Measurements from ENCODE around the gene ITGB3BP. TPM values are rescaled to one million over a fixed set of nuclear protein-coding genes. Genes with fewer than 3 reads are reported as not detected.

Gene ITGB3BP
- total and polyA plus RNA-seq, 10 donors: 17.5 to 31.4 (median 22.0) TPM

DNA sequence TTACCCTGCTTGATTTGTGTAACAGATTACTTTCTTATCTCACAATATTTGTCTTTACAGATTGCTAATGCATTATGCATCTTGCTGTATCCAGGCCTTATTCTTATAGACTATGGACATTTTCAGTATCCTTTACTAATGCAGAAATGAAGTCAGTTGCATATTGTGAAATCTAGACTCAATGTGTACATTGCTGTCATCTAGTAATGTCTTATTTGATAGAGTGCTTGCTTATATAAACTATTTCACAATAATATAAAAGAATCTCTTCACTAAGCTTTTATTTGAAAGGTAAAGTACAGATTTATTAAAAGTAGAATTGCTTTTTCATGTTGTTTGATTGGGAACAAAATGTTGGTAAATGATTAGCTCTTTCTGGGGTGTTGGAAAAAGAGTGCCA is 116.0 kb downstream of the ITGB3BP start:
- intact Hi-C loops (cut with DNase I; ENCODE audit: low total_unique reads): no loop called here
- Histone ChIP-seq H3K36me3 (peaks cover 0 to 82% (median 17%) of the 10 kb centered on the region in 6 donors), H3K4me3 (no peak overlapping the region), H3K27me3 (replicated peaks in 1 of 7) (no peaks in the 10 kb centered on the region), H3K9me3 (no peaks in the 10 kb centered on the region), H3K4me1 (no peaks in the 10 kb centered on the region), H3K27ac (no peak overlapping the region)
- TF ChIP-seq POLR2AphosphoS5 (IDR thresholded peaks at IDR 0.05): no peak
- no peak for DNase-seq

DNA sequence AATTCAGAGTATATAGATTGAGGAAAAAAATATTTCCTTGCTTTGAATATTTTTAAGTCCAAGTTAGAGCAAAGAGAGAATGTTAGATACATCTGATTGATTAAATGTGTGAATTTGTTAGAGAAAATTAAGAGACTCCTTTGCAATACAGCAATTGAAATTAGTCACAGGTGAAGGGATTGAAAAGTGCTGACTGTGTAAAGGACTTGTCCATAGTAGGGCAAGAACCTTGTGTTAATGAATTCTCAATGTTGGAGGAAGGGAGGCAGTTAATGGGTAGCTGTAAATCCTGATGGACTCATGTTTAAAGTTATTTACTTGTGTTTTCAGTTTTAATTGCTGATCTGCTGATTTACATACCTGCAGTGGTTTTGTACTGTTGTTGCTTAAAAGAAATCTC is 117.0 kb downstream of the ITGB3BP start:
- no peak for DNase-seq
- Histone ChIP-seq H3K27me3 (replicated peaks in 1 of 7) (no peaks in the 10 kb centered on the region), H3K9me3 (no peaks in the 10 kb centered on the region), H3K4me1 (no peaks in the 10 kb centered on the region), H3K36me3 (peaks cover 0 to 86% (median 15%) of the 10 kb centered on the region in 6 donors), H3K4me3 (no peak overlapping the region), H3K27ac (no peak overlapping the region)
- no peak for TF ChIP-seq POLR2AphosphoS5 (IDR thresholded peaks at IDR 0.05)
- TF ChIP-seq, protein P1, sequence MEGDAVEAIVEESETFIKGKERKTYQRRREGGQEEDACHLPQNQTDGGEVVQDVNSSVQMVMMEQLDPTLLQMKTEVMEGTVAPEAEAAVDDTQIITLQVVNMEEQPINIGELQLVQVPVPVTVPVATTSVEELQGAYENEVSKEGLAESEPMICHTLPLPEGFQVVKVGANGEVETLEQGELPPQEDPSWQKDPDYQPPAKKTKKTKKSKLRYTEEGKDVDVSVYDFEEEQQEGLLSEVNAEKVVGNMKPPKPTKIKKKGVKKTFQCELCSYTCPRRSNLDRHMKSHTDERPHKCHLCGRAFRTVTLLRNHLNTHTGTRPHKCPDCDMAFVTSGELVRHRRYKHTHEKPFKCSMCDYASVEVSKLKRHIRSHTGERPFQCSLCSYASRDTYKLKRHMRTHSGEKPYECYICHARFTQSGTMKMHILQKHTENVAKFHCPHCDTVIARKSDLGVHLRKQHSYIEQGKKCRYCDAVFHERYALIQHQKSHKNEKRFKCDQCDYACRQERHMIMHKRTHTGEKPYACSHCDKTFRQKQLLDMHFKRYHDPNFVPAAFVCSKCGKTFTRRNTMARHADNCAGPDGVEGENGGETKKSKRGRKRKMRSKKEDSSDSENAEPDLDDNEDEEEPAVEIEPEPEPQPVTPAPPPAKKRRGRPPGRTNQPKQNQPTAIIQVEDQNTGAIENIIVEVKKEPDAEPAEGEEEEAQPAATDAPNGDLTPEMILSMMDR (IDR thresholded peaks at IDR 0.05 in 8 of 11, conservative IDR thresholded peaks at IDR 0.05 in 3 of 11): no peak
- intact Hi-C loops (cut with DNase I; ENCODE audit: low total_unique reads): no loop called here

DNA sequence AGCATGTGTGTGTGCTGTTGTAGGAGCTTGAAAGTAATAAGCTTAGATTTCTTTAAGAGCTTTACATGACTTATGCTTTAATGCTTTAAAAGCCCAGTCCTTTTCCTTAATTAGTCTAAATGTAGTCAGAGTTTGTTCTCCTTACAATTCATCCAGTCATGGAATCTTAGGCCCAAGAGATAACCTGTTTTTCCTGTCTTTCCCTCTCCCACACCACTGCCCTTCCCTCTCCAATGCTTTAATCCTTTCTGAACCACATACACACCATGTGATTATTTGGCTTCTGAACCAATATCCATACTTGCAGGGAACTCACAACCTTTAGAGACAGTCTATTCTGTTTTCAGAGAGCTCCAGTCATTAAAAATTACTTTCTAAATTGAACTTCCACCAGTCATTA is 118.0 kb downstream of the ITGB3BP start:
- TF ChIP-seq POLR2AphosphoS5 (IDR thresholded peaks at IDR 0.05): no peak
- TF ChIP-seq, protein P1 (IDR thresholded peaks at IDR 0.05 in 8 of 11, conservative IDR thresholded peaks at IDR 0.05 in 3 of 11): no peak
- no peak for TF ChIP-seq POLR2A (IDR thresholded peaks at IDR 0.05)
- no peak for DNase-seq
- Histone ChIP-seq H3K36me3 (peaks cover 0 to 86% (median 15%) of the 10 kb centered on the region in 6 donors), H3K4me3 (no peak overlapping the region), H3K27ac (no peak overlapping the region), H3K27me3 (replicated peaks in 1 of 7) (no peaks in the 10 kb centered on the region), H3K4me1 (no peaks in the 10 kb centered on the region), H3K9me3 (no peaks in the 10 kb centered on the region)
- intact Hi-C loops (cut with DNase I; ENCODE audit: low total_unique reads): no loop called here

DNA sequence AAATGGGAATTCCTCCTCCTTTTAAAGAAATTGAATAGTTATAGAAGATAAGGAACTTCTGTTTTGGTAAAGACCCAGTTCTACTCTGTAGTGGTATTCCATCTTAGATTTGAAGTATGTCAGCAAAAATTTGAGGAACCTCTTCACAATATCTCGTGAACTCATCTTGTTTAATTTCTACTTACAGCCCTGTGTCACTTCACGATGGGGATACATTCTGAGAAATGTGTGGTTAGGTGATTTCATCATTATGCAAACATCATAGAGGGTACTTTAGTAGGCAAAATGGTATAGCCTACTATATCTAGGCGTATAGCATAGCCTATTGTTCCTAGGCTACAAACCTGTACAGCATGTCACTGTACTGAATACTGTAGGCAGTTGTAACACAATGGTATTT is 119.6 kb downstream of the ITGB3BP start:
- Histone ChIP-seq H3K4me3 (no peak overlapping the region), H3K4me1 (no peaks in the 10 kb centered on the region), H3K9me3 (no peaks in the 10 kb centered on the region), H3K27ac (no peak overlapping the region), H3K36me3 (peaks cover 0 to 93% (median 20%) of the 10 kb centered on the region in 6 donors), H3K27me3 (replicated peaks in 1 of 7) (no peaks in the 10 kb centered on the region)
- 21 to 51% (median 34%) methylated on average over 3 of the region's 3 CpGs for WGBS, 5 donors
- no peak for DNase-seq
- intact Hi-C loops (cut with DNase I; ENCODE audit: low total_unique reads): no loop called here
- TF ChIP-seq POLR2A (IDR thresholded peaks at IDR 0.05): no peak
- TF ChIP-seq POLR2AphosphoS5 (IDR thresholded peaks at IDR 0.05): no peak
- TF ChIP-seq, protein P1 (IDR thresholded peaks at IDR 0.05 in 8 of 11, conservative IDR thresholded peaks at IDR 0.05 in 3 of 11): no peak

DNA sequence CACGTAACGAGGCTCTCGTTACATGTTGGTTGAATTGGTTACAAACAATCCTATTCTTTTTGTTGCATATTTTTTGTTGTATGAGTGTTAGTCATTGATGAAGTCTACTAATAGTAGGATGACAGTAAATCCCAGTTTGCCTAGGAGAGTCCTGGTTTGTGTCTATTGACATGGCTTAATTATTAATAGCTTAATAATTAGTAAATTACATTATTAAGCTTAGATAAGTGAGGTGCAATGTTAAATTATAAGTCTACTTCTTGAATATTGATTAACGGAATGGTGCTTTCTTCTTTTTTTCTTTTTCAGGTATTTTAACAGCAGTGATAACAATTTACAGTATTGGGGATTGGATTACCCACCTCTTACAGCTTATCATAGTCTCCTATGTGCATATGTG is 121.1 kb downstream of the ITGB3BP start:
- Histone ChIP-seq H3K4me1 (no peaks in the 10 kb centered on the region), H3K9me3 (no peaks in the 10 kb centered on the region), H3K36me3 (peaks cover 0 to 93% (median 29%) of the 10 kb centered on the region in 6 donors), H3K27ac (no peak overlapping the region), H3K4me3 (no peak overlapping the region), H3K27me3 (replicated peaks in 1 of 7) (no peaks in the 10 kb centered on the region)
- DNase-seq: no peak
- TF ChIP-seq, protein P1 (IDR thresholded peaks at IDR 0.05 in 8 of 11, conservative IDR thresholded peaks at IDR 0.05 in 3 of 11): no peak
- no peak for TF ChIP-seq POLR2A (IDR thresholded peaks at IDR 0.05)
- TF ChIP-seq POLR2AphosphoS5 (IDR thresholded peaks at IDR 0.05): no peak
- intact Hi-C loops (cut with DNase I; ENCODE audit: low total_unique reads): no loop called here
- 71 to 99% (median 86%) methylated on average over 4 of the region's 4 CpGs for WGBS, 5 donors

Data from spleen (tissue), 11 donors.